Measurements from ENCODE around the gene NOL12.

- no peak for TF ChIP-seq ZBTB33 (IDR thresholded peaks at IDR 0.05)
- TF ChIP-seq CTCF (IDR thresholded peaks at IDR 0.05; ENCODE audit: low read depth, low read length, missing input control), result no peak
- no peak for TF ChIP-seq HNF4G (IDR thresholded peaks at IDR 0.05)
- no peak for TF ChIP-seq MAX (IDR thresholded peaks at IDR 0.05)
- no peak for TF ChIP-seq RAD21 (IDR thresholded peaks at IDR 0.05)
- no peak for TF ChIP-seq YY1 (IDR thresholded peaks at IDR 0.05)
- TF ChIP-seq REST (IDR thresholded peaks at IDR 0.05), result no peak
- no peak for TF ChIP-seq GABPA (IDR thresholded peaks at IDR 0.05 in 1 of 2, conservative IDR thresholded peaks at IDR 0.05 in 1 of 2)
- no peak for TF ChIP-seq TAF1 (conservative IDR thresholded peaks at IDR 0.05)
- no peak for TF ChIP-seq ATF3 (IDR thresholded peaks at IDR 0.05)
- no peak for TF ChIP-seq FOXA1 (IDR thresholded peaks at IDR 0.05)
- no peak for TF ChIP-seq JUND (IDR thresholded peaks at IDR 0.05)
- no peak for TF ChIP-seq HNF4A (conservative IDR thresholded peaks at IDR 0.05)
Measured at GRCh38 chr22:37703906-37704305, 17.8 kb downstream of the NOL12 start.

All from liver (tissue), 3 donors.